ENCODE results near the gene PRR29. TPM values are rescaled to one million over a fixed set of nuclear protein-coding genes. Genes with fewer than 3 reads are reported as not detected.

PRR29 gene
- 0.18 and 0.22 TPM in 2 replicates for polyA plus RNA-seq (2013)

GRCh38 chr17:63998050-63998720 is at the start of gene PRR29:
TSS of gene PRR29 (plus strand) at chr17:63998351. CDS start at chr17:63998365, 14 bp downstream.
- Histone ChIP-seq H3K79me1 (ENCODE audit: low read length) (peaks cover 2% of the 10 kb centered on the region), H3K9me3 (ENCODE audit: insufficient read depth, low read depth, low read length) (peaks cover 9% of the 10 kb centered on the region), H3K27me3 (ENCODE audit: insufficient read depth, low read length) (no peaks in the 10 kb centered on the region), H3K4me2 (ENCODE audit: low read length) (peak within 1 kb of the TSS; percentile 65), H3K23ac (ENCODE audit: low read length) (no peak within 1 kb of the TSS), H3K9ac (ENCODE audit: low read length) (no peak within 1 kb of the TSS), H4K8ac (ENCODE audit: low read depth, low read length) (peak within 1 kb of the TSS; percentile 72), H2AK5ac (ENCODE audit: low read length) (no peak within 1 kb of the TSS), H3K79me2 (ENCODE audit: control insufficient read depth, insufficient read depth, low read length, poor library complexity) (no peaks in the 10 kb centered on the region), H4K91ac (ENCODE audit: low read depth, low read length) (peak within 1 kb of the TSS; percentile 36), H2BK5ac (ENCODE audit: low read depth, low read length, poor library complexity) (no peak within 1 kb of the TSS), H3K4ac (ENCODE audit: low read depth, low read length) (no peak within 1 kb of the TSS), H4K12ac (ENCODE audit: low read depth, low read length) (peak within 1 kb of the TSS; percentile 32), H2BK120ac (ENCODE audit: insufficient read depth, low read length, poor library complexity) (peak within 1 kb of the TSS; percentile 64), H3K27ac (ENCODE audit: low read depth, low read length) (no peak within 1 kb of the TSS), H3K36me3 (ENCODE audit: control insufficient read depth in 1 of 2, insufficient read depth in 2 of 2, low read length in 2 of 2) (no peaks in the 10 kb centered on the region), H3K14ac (ENCODE audit: low read length) (peak within 1 kb of the TSS; percentile 42), H2AFZ (ENCODE audit: insufficient read depth, low read length, poor library complexity) (peak within 1 kb of the TSS; percentile 95), H3K4me3 (ENCODE audit: low read depth, low read length) (peak within 1 kb of the TSS; percentile 66), H3K4me1 (ENCODE audit: control insufficient read depth in 1 of 2, insufficient read depth in 2 of 2, low read length in 2 of 2) (peaks cover 8 to 12% of the 10 kb centered on the region in 2 experiments), H3K18ac (ENCODE audit: low read length) (peak within 1 kb of the TSS; percentile 76), H2BK12ac (ENCODE audit: low read length) (peak within 1 kb of the TSS; percentile 65)
- DNase-seq = peak; percentile 44 to 76
- WGBS (ENCODE audit: extremely low coverage, insufficient coverage, insufficient read length) = no CpG with 5 or more reads among the region's 43 CpGs

- no peak overlapping the region for H3K4me3 ChIP-seq (ENCODE audit: low read depth, low read length)
- H3K79me1 ChIP-seq (ENCODE audit: low read length) = no peaks in the 10 kb centered on the region
- H3K23ac ChIP-seq (ENCODE audit: low read length) = no peak overlapping the region
- H3K27ac ChIP-seq (ENCODE audit: low read depth, low read length) = no peak overlapping the region
- H4K91ac ChIP-seq (ENCODE audit: low read depth, low read length) = no peak overlapping the region
- H4K8ac ChIP-seq (ENCODE audit: low read depth, low read length) = no peak overlapping the region
- no peak overlapping the region for H3K4ac ChIP-seq (ENCODE audit: low read depth, low read length)
- H3K14ac ChIP-seq (ENCODE audit: low read length) = no peak overlapping the region
- no peak for DNase-seq
- no peak overlapping the region for H2BK12ac ChIP-seq (ENCODE audit: low read length)
- no peak overlapping the region for H2BK120ac ChIP-seq (ENCODE audit: insufficient read depth, low read length, poor library complexity)
- no peak overlapping the region for H2AK5ac ChIP-seq (ENCODE audit: low read length)
- no peak overlapping the region for H2BK5ac ChIP-seq (ENCODE audit: low read depth, low read length, poor library complexity)
- H4K12ac ChIP-seq (ENCODE audit: low read depth, low read length) = no peak overlapping the region
- H3K36me3 ChIP-seq (ENCODE audit: control insufficient read depth in 1 of 2, insufficient read depth in 2 of 2, low read length in 2 of 2) = no peaks in the 10 kb centered on the region
- no peak overlapping the region for H3K4me2 ChIP-seq (ENCODE audit: low read length)
- no peak overlapping the region for H3K18ac ChIP-seq (ENCODE audit: low read length)
- H3K27me3 ChIP-seq (ENCODE audit: insufficient read depth, low read length) = no peaks in the 10 kb centered on the region
- H3K4me1 ChIP-seq (ENCODE audit: control insufficient read depth in 1 of 2, insufficient read depth in 2 of 2, low read length in 2 of 2) = no peaks in the 10 kb centered on the region
- H3K9me3 ChIP-seq (ENCODE audit: insufficient read depth, low read depth, low read length) = peaks cover 3% of the 10 kb centered on the region
- whole genome bisulfite sequencing (ENCODE audit: extremely low coverage, insufficient coverage, insufficient read length) = no CpG with 5 or more reads among the region's 9 CpGs
- no peaks in the 10 kb centered on the region for H3K79me2 ChIP-seq (ENCODE audit: control insufficient read depth, insufficient read depth, low read length, poor library complexity)
- H2AFZ ChIP-seq (ENCODE audit: insufficient read depth, low read length, poor library complexity) = no peak overlapping the region
- H3K9ac ChIP-seq (ENCODE audit: low read length) = no peak overlapping the region
Observed at GRCh38 chr17:63948521-63948920, 49.6 kb upstream of the PRR29 start.

DNA sequence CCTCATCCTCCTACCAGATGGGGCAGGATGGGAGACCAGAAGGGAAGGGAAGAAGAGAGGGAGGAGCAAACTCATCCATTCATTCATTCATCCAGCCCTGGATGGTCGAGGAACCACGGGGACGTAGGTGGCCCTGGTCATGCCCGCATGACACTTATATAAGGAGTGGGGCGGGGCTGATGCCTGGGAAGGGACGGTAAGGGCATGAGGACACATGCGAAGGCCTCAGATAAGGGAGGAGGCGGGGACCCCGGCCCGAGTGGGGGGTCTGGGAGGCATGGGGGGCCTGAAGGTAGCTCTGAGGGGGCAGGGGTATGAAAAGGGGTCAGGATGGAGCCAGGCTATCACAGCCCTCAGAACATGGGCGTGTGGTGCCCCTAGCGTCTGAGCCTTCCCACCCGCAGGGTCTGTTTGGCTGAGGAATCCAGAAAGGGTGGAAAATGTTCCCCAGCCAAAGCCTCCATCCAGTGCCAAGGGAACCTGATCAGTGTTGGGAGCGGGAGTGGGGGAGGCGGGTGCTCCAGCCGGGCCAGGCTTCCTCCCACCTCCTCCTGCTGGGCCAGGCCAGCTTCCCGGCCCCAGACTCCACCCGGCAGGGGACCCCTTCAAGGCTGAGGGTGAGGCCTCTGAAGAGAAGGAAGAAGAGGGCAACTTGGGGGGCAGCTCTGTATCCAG is 48.4 kb upstream of the PRR29 start:
- Histone ChIP-seq H3K4me3 (ENCODE audit: low read depth, low read length) (no peak overlapping the region), H2BK5ac (ENCODE audit: low read depth, low read length, poor library complexity) (no peak overlapping the region), H2BK120ac (ENCODE audit: insufficient read depth, low read length, poor library complexity) (no peak overlapping the region), H2BK12ac (ENCODE audit: low read length) (no peak overlapping the region), H3K9me3 (ENCODE audit: insufficient read depth, low read depth, low read length) (peaks cover 3% of the 10 kb centered on the region), H3K4ac (ENCODE audit: low read depth, low read length) (no peak overlapping the region), H3K4me2 (ENCODE audit: low read length) (no peak overlapping the region), H2AK5ac (ENCODE audit: low read length) (no peak overlapping the region), H2AFZ (ENCODE audit: insufficient read depth, low read length, poor library complexity) (no peak overlapping the region), H3K79me1 (ENCODE audit: low read length) (no peaks in the 10 kb centered on the region), H3K23ac (ENCODE audit: low read length) (no peak overlapping the region), H3K4me1 (ENCODE audit: control insufficient read depth in 1 of 2, insufficient read depth in 2 of 2, low read length in 2 of 2) (no peaks in the 10 kb centered on the region), H3K14ac (ENCODE audit: low read length) (no peak overlapping the region), H3K9ac (ENCODE audit: low read length) (no peak overlapping the region), H3K18ac (ENCODE audit: low read length) (no peak overlapping the region), H4K91ac (ENCODE audit: low read depth, low read length) (no peak overlapping the region), H3K27me3 (ENCODE audit: insufficient read depth, low read length) (no peaks in the 10 kb centered on the region), H3K36me3 (ENCODE audit: control insufficient read depth in 1 of 2, insufficient read depth in 2 of 2, low read length in 2 of 2) (no peaks in the 10 kb centered on the region), H3K27ac (ENCODE audit: low read depth, low read length) (no peak overlapping the region), H3K79me2 (ENCODE audit: control insufficient read depth, insufficient read depth, low read length, poor library complexity) (no peaks in the 10 kb centered on the region), H4K12ac (ENCODE audit: low read depth, low read length) (no peak overlapping the region), H4K8ac (ENCODE audit: low read depth, low read length) (no peak overlapping the region)
- peak; percentile 61 to 80 for DNase-seq
- no CpG with 5 or more reads among the region's 18 CpGs for WGBS (ENCODE audit: extremely low coverage, insufficient coverage, insufficient read length)

DNA sequence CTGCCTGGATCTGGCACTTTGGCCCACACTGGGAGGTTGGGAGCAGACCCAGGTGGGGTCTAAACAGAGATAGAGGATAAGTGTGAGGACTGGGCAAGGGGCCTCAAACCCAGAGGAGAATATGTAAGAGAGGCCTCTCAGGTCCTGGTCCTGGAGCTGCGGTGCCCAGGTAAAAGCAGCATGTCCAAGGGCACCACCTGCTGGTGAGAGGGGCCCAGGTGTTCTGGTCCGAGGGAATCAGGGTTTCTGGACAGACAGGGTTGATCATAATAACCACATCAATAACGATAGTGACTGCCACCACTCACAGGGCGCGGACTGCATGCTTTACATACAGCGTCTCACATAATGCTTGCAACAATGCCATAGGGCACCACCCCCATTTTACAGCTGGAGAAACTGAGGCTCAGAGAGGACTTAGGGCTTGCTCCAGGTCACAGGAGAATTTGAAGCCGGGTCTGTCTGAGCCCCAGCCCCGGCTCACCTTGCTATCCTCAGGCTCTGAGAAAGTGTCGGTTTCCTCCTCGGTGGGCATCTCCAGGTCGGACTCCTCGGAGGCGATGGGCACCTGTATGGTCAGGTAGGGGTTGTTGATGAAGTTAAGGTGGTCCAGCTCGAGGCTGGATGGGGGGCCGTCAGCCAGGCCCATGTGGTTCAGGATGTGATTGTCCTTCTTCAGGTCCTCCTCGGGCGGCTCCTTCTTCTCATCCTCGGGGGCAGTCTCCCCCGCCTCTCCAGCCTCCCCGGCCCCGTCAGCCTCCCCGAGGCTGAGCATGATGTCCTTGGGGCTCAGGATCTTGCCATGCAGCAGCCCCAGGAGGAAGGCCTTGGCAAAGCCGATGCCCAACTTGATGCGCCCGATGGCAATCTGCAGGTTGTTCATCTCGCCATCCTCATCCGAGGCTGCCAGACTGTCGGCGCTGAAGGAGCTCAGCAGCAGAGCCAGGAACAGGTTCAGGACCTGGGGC is 46.9 kb upstream of the PRR29 start:
- Histone ChIP-seq H3K4me1 (ENCODE audit: control insufficient read depth in 1 of 2, insufficient read depth in 2 of 2, low read length in 2 of 2) (no peaks in the 10 kb centered on the region), H4K91ac (ENCODE audit: low read depth, low read length) (no peak overlapping the region), H2BK12ac (ENCODE audit: low read length) (no peak overlapping the region), H4K8ac (ENCODE audit: low read depth, low read length) (no peak overlapping the region), H3K4me3 (ENCODE audit: low read depth, low read length) (no peak overlapping the region), H3K14ac (ENCODE audit: low read length) (no peak overlapping the region), H2BK5ac (ENCODE audit: low read depth, low read length, poor library complexity) (no peak overlapping the region), H3K36me3 (ENCODE audit: control insufficient read depth in 1 of 2, insufficient read depth in 2 of 2, low read length in 2 of 2) (no peaks in the 10 kb centered on the region), H3K27me3 (ENCODE audit: insufficient read depth, low read length) (no peaks in the 10 kb centered on the region), H3K18ac (ENCODE audit: low read length) (no peak overlapping the region), H3K79me1 (ENCODE audit: low read length) (no peaks in the 10 kb centered on the region), H3K23ac (ENCODE audit: low read length) (no peak overlapping the region), H3K9ac (ENCODE audit: low read length) (no peak overlapping the region), H2AK5ac (ENCODE audit: low read length) (no peak overlapping the region), H3K79me2 (ENCODE audit: control insufficient read depth, insufficient read depth, low read length, poor library complexity) (no peaks in the 10 kb centered on the region), H4K12ac (ENCODE audit: low read depth, low read length) (no peak overlapping the region), H3K27ac (ENCODE audit: low read depth, low read length) (no peak overlapping the region), H2AFZ (ENCODE audit: insufficient read depth, low read length, poor library complexity) (no peak overlapping the region), H3K4ac (ENCODE audit: low read depth, low read length) (no peak overlapping the region), H3K4me2 (ENCODE audit: low read length) (no peak overlapping the region), H2BK120ac (ENCODE audit: insufficient read depth, low read length, poor library complexity) (no peak overlapping the region), H3K9me3 (ENCODE audit: insufficient read depth, low read depth, low read length) (peaks cover 3% of the 10 kb centered on the region)
- WGBS (ENCODE audit: extremely low coverage, insufficient coverage, insufficient read length) = no CpG with 5 or more reads among the region's 29 CpGs
- peak; percentile 75 to 89 for DNase-seq

All from trophoblast cell (in vitro differentiated cells and primary cell).